SK-N-SH treated with all-trans-retinoic acid at 6 μM for 48 hours (cell line): ENCODE data around the gene USP5.

Source experiments
- ATAC-seq: fragments of 200-7000 bp; cut with Tn5 transposase; 3 replicates; pipeline ENCODE4 v1.9.1; 2020; ENCODE audit warnings: mild to moderate bottlenecking, moderate library complexity
- ARNTL ChIP-seq: fragments of 450-650 bp; formaldehyde crosslinking; IDR thresholded peaks from 2 replicates; pipeline ENCODE4 v1.5.0; 2020; ENCODE audit warnings: low read depth, mild to moderate bottlenecking, moderate library complexity, borderline replicate concordance
- BACH2 ChIP-seq: fragments of 250-450 bp; sonication (Bioruptor Pico); IDR thresholded peaks from 2 replicates; pipeline ENCODE4 v1.9.0; 2021; ENCODE audit warnings: mild to moderate bottlenecking, borderline replicate concordance
- CSDC2 ChIP-seq: fragments of 250-450 bp; sonication (Bioruptor Pico); IDR thresholded peaks from 2 replicates; pipeline ENCODE4 v1.5.0; 2020; ENCODE audit warnings: mild to moderate bottlenecking, moderate library complexity
- ESRRG ChIP-seq: fragments of 250-450 bp; sonication (Bioruptor Pico); IDR thresholded peaks from 2 replicates; pipeline ENCODE4 v1.6.1; 2021; ENCODE audit warnings: mild to moderate bottlenecking
- GLIS3 ChIP-seq: fragments of 250-450 bp; sonication (Bioruptor Pico); IDR thresholded peaks from 2 replicates; pipeline ENCODE4 v1.5.0; 2020; ENCODE audit warnings: mild to moderate bottlenecking, moderate library complexity
- ISL1 ChIP-seq: fragments of 250-450 bp; sonication (Bioruptor Pico); IDR thresholded peaks from 2 replicates; pipeline ENCODE4 v2.1.2; 2022; ENCODE audit warnings: mild to moderate bottlenecking, moderate library complexity
- OSR1 ChIP-seq: fragments of 250-450 bp; sonication (Bioruptor Pico); IDR thresholded peaks from 2 replicates; pipeline ENCODE4 v1.8.0; 2022; ENCODE audit warnings: moderate library complexity, mild to moderate bottlenecking, inconsistent platforms
- POU6F1 ChIP-seq: fragments of 250-450 bp; sonication (Bioruptor Pico); IDR thresholded peaks from 2 replicates; pipeline ENCODE4 v1.8.0; 2021; ENCODE audit warnings: low read depth, mild to moderate bottlenecking, moderate library complexity, borderline replicate concordance
- PPARA ChIP-seq: fragments of 250-450 bp; sonication (Bioruptor Pico); IDR thresholded peaks from 2 replicates; pipeline ENCODE4 v1.5.0; 2020; ENCODE audit warnings: mild to moderate bottlenecking, borderline replicate concordance
- RARB ChIP-seq: fragments of 250-450 bp; sonication (Bioruptor Pico); IDR thresholded peaks from 2 replicates; pipeline ENCODE4 v1.8.0; 2021; ENCODE audit warnings: mild to moderate bottlenecking, moderate library complexity
- SNAI2 ChIP-seq: fragments of 250-450 bp; sonication (Bioruptor Pico); IDR thresholded peaks from 2 replicates; pipeline ENCODE4 v1.5.0; 2020; ENCODE audit warnings: mild to moderate bottlenecking, moderate library complexity
- TCF4 ChIP-seq: fragments of 250-450 bp; sonication (Bioruptor Pico); IDR thresholded peaks from 2 replicates; pipeline ENCODE4 v1.8.0; 2021; ENCODE audit warnings: mild to moderate bottlenecking, moderate library complexity, borderline replicate concordance
- TOX ChIP-seq: fragments of 250-450 bp; sonication (Bioruptor Pico); IDR thresholded peaks from 2 replicates; pipeline ENCODE4 v1.8.0; 2021; ENCODE audit warnings: mild to moderate bottlenecking, moderate library complexity, borderline replicate concordance
- ZC3H10 ChIP-seq: fragments of 250-450 bp; sonication (Bioruptor Pico); IDR thresholded peaks from 2 replicates; pipeline ENCODE4 v1.5.1; 2021; ENCODE audit warnings: mild to moderate bottlenecking, moderate library complexity
- ZFP3 ChIP-seq: fragments of 250-450 bp; sonication (Bioruptor Pico); IDR thresholded peaks from 2 replicates; pipeline ENCODE4 v1.5.0; 2020; ENCODE audit warnings: mild to moderate bottlenecking, moderate library complexity
- ZFP30 ChIP-seq: fragments of 450-650 bp; formaldehyde crosslinking; IDR thresholded peaks from 2 replicates; pipeline ENCODE4 v1.5.0; 2022; ENCODE audit warnings: mild to moderate bottlenecking, moderate library complexity
- ZNF565 ChIP-seq: fragments of 450-650 bp; formaldehyde crosslinking; conservative IDR thresholded peaks from 2 replicates; pipeline ENCODE4 v1.5.0; 2020; ENCODE audit warnings: low read depth, mild to moderate bottlenecking, moderate library complexity
- ZNF70 ChIP-seq: fragments of 450-650 bp; formaldehyde crosslinking; IDR thresholded peaks from 2 replicates; pipeline ENCODE4 v1.5.0; 2020; ENCODE audit warnings: mild to moderate bottlenecking, moderate library complexity
- ZNF8 ChIP-seq: fragments of 450-650 bp; formaldehyde crosslinking; IDR thresholded peaks from 2 replicates; pipeline ENCODE4 v1.5.0; 2020; ENCODE audit warnings: mild to moderate bottlenecking, moderate library complexity
- TF ChIP-seq, protein P1 (sequence below): fragments of 250-450 bp; sonication (Bioruptor Pico); IDR thresholded peaks from 2 replicates; pipeline ENCODE4 v1.5.0; 2020; ENCODE audit warnings: mild to moderate bottlenecking, moderate library complexity
- TF ChIP-seq, protein P2 (sequence below): fragments of 250-450 bp; sonication (Bioruptor Pico); IDR thresholded peaks from 2 replicates; pipeline ENCODE4 v1.5.1; 2020; ENCODE audit warnings: low read depth, mild to moderate bottlenecking, moderate library complexity

The USP5 gene

DNA sequence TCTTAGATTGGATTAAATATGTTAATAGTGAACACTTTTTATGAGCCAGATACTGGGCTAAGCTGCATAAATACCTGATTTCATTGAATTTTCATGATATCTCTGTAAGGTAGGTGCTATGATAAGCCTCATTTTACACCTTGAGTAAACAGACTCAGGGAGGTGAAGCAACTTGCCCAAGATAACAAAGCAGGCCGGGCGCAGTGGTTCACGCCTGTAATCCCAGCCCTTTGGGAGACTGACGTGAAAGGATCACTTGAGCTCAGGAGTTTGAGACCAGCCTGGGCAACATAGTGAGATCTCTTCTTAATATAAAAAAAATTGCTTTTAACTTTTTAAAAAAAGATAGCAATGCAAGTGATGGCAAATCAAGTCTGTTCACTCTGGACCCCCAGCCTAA lies 9.9 kb upstream of the USP5 start:
- TF ChIP-seq ARNTL (CRISPR knock-in tag) (no peak), TCF4 (CRISPR knock-in tag) (no peak), ZFP3 (CRISPR knock-in tag) (no peak), ZNF70 (no peak), SNAI2 (no peak), ZNF565 (no peak), PPARA (no peak), ZNF8 (CRISPR knock-in tag) (no peak), POU6F1 (CRISPR knock-in tag) (no peak), TOX (CRISPR knock-in tag) (no peak), GLIS3 (CRISPR knock-in tag) (no peak), OSR1 (CRISPR knock-in tag) (no peak), CSDC2 (CRISPR knock-in tag) (no peak), ESRRG (no peak), ZC3H10 (CRISPR knock-in tag) (no peak), ISL1 (no peak)
- TF ChIP-seq, protein P1, sequence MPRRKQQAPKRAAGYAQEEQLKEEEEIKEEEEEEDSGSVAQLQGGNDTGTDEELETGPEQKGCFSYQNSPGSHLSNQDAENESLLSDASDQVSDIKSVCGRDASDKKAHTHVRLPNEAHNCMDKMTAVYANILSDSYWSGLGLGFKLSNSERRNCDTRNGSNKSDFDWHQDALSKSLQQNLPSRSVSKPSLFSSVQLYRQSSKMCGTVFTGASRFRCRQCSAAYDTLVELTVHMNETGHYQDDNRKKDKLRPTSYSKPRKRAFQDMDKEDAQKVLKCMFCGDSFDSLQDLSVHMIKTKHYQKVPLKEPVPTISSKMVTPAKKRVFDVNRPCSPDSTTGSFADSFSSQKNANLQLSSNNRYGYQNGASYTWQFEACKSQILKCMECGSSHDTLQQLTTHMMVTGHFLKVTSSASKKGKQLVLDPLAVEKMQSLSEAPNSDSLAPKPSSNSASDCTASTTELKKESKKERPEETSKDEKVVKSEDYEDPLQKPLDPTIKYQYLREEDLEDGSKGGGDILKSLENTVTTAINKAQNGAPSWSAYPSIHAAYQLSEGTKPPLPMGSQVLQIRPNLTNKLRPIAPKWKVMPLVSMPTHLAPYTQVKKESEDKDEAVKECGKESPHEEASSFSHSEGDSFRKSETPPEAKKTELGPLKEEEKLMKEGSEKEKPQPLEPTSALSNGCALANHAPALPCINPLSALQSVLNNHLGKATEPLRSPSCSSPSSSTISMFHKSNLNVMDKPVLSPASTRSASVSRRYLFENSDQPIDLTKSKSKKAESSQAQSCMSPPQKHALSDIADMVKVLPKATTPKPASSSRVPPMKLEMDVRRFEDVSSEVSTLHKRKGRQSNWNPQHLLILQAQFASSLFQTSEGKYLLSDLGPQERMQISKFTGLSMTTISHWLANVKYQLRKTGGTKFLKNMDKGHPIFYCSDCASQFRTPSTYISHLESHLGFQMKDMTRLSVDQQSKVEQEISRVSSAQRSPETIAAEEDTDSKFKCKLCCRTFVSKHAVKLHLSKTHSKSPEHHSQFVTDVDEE (CRISPR knock-in tag), result no peak
- TF ChIP-seq, protein P2, sequence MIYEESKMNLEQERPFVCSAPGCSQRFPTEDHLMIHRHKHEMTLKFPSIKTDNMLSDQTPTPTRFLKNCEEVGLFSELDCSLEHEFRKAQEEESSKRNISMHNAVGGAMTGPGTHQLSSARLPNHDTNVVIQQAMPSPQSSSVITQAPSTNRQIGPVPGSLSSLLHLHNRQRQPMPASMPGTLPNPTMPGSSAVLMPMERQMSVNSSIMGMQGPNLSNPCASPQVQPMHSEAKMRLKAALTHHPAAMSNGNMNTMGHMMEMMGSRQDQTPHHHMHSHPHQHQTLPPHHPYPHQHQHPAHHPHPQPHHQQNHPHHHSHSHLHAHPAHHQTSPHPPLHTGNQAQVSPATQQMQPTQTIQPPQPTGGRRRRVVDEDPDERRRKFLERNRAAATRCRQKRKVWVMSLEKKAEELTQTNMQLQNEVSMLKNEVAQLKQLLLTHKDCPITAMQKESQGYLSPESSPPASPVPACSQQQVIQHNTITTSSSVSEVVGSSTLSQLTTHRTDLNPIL (CRISPR knock-in tag), result no peak

DNA sequence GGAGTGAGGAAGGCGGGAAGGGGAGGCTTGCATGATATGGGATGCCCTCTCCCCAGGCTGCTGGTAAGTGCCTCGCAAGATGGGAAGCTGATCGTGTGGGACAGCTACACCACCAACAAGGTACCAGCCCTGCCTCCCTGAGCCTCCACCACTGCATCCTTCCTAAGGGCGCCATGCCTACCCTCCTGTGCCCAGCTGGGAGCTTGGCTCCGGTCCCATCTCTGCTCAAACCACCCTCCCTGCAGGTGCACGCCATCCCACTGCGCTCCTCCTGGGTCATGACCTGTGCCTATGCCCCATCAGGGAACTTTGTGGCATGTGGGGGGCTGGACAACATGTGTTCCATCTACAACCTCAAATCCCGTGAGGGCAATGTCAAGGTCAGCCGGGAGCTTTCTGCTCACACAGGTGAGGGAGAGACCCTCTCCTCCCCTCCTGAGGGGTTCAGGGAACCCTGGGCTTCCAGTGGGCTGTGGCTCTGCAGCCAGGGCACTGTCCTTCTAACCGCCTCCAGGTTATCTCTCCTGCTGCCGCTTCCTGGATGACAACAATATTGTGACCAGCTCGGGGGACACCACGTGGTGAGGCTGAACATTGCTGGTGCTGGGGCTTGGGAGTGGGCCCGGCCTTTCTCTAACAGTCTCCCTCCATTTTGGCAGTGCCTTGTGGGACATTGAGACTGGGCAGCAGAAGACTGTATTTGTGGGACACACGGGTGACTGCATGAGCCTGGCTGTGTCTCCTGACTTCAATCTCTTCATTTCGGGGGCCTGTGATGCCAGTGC lies 8.6 kb upstream of the USP5 start:
- peak; percentile 12; the same call in 2 of the 3 replicates for ATAC-seq

More for the DNA sequence above, 9.9 kb upstream of the USP5 start:
- no peak for ATAC-seq

More for the DNA sequence above, 8.6 kb upstream of the USP5 start:
- TF ChIP-seq PPARA, result no peak
- no peak for TF ChIP-seq ZNF565
- TF ChIP-seq ZNF8 (CRISPR knock-in tag), result no peak
- TF ChIP-seq ESRRG, result no peak
- TF ChIP-seq GLIS3 (CRISPR knock-in tag), result no peak
- no peak for TF ChIP-seq ARNTL (CRISPR knock-in tag)
- TF ChIP-seq ZC3H10 (CRISPR knock-in tag), result no peak
- TF ChIP-seq ZNF70, result no peak
- TF ChIP-seq ZFP30 (CRISPR knock-in tag), result no peak
- no peak for TF ChIP-seq RARB (CRISPR knock-in tag)
- no peak for TF ChIP-seq ISL1
- TF ChIP-seq TCF4 (CRISPR knock-in tag), result no peak
- TF ChIP-seq BACH2 (CRISPR knock-in tag), result no peak
- TF ChIP-seq POU6F1 (CRISPR knock-in tag), result no peak
- TF ChIP-seq CSDC2 (CRISPR knock-in tag), result no peak
- TF ChIP-seq, protein P2 (CRISPR knock-in tag), result no peak
